ENCODE results near the gene SEMA3E. TPM values are rescaled to one million over a fixed set of nuclear protein-coding genes. Genes with fewer than 3 reads are reported as not detected.

Gene SEMA3E
- total and polyA plus RNA-seq, 10 of the 15 experiments (the other 5 are each of a cell fraction or from before 2014, with no cell fraction given), result 0.08 to 2.0 (median 0.82) TPM

GRCh38 chr7:83611776-83612175, 37.2 kb downstream of the SEMA3E start (continued):
- TF ChIP-seq CEBPB (IDR thresholded peaks at IDR 0.05; ENCODE audit: borderline replicate concordance in 1 of 2, low read depth in 2 of 2, low read length in 2 of 2), result no peak
- no peak for TF ChIP-seq PML (IDR thresholded peaks at IDR 0.05; ENCODE audit: low read length)
- no peak for TF ChIP-seq SMAD5 (IDR thresholded peaks at IDR 0.05; ENCODE audit: low read depth)
- TF ChIP-seq NFIC (IDR thresholded peaks at IDR 0.05; ENCODE audit: low read depth, low read length), result no peak
- no peak for TF ChIP-seq TCF12 (IDR thresholded peaks at IDR 0.05; ENCODE audit: low read depth, low read length)

- SMC1A ChIA-PET (ENCODE audit: uncharacterized antibody, unreplicated experiment), result interaction anchor here (1.3 kb wide), 1 partner anchor 8 kb away, joined by 4 read pairs; no protein-coding TSS in a partner anchor
- H3K9me3 ChIP-seq (replicated peaks; ENCODE audit: control insufficient read depth, insufficient read depth, low read length), result no peaks in the 10 kb centered on the region
- 23% methylated on average over 4 of the region's 4 CpGs for WGBS (ENCODE audit: insufficient coverage, insufficient replicate concordance, low lambda C conversion rate, missing lambda C conversion rate)
- in situ Hi-C loops (cut with MboI), result no loop called here
- H3K27me3 ChIP-seq (replicated peaks in 1 of 2; ENCODE audit: control insufficient read depth in 2 of 2, insufficient read depth in 2 of 2, low read length in 1 of 2), result no peaks in the 10 kb centered on the region
- H3K36me3 ChIP-seq (ENCODE audit: control insufficient read depth in 2 of 2, insufficient read depth in 2 of 2, low read length in 1 of 2), result no peaks in the 10 kb centered on the region
- POLR2A ChIA-PET, result no interaction called here
- intact Hi-C loops (cut with micrococcal nuclease; ENCODE audit: unreplicated experiment), result no loop called here
- ATAC-seq (no peak), FAIRE-seq (no peak), DNase-seq (ENCODE audit: low read depth, low spot score) (no peak)
- no TSS peak for BruUV-seq (replicated peaks)
- H3K9ac ChIP-seq (ENCODE audit: control insufficient read depth, insufficient read depth, low read length), result no peak overlapping the region
- H3K4me3 ChIP-seq, result no peak overlapping the region
- H3K79me2 ChIP-seq (ENCODE audit: control insufficient read depth, insufficient read depth, low read length), result no peaks in the 10 kb centered on the region
- H4K20me1 ChIP-seq (ENCODE audit: control insufficient read depth, insufficient read depth), result no peaks in the 10 kb centered on the region
- H3K27ac ChIP-seq (ENCODE audit: control insufficient read depth, insufficient read depth), result no peak overlapping the region
- no peaks in the 10 kb centered on the region for H3K4me1 ChIP-seq (ENCODE audit: control insufficient read depth, insufficient read depth, low read length)
- no peak overlapping the region for H3K4me2 ChIP-seq (ENCODE audit: control insufficient read depth, insufficient read depth)
- H2AFZ ChIP-seq (ENCODE audit: control insufficient read depth, low read depth, low read length), result no peak overlapping the region
- CTCF ChIA-PET, result no interaction called here
- RAD21 ChIA-PET (ENCODE audit: unreplicated experiment), result no interaction called here
- TF ChIP-seq MYB (IDR thresholded peaks at IDR 0.05; ENCODE audit: borderline replicate concordance, low read depth, low read length) (no peak), SRF (IDR thresholded peaks at IDR 0.05; ENCODE audit: low read depth in 2 of 2, low read length in 2 of 2) (no peak), TCF7 (IDR thresholded peaks at IDR 0.05; ENCODE audit: borderline replicate concordance) (no peak), MEF2A (IDR thresholded peaks at IDR 0.05; ENCODE audit: insufficient read depth, low read depth, low read length) (no peak), HDAC2 (IDR thresholded peaks at IDR 0.05) (no peak), TAF1 (IDR thresholded peaks at IDR 0.05; ENCODE audit: borderline replicate concordance, low read depth, low read length) (no peak), MTA2 (IDR thresholded peaks at IDR 0.05; ENCODE audit: low read depth) (no peak), CREB1 (IDR thresholded peaks at IDR 0.05; ENCODE audit: low read depth) (no peak), USF2 (IDR thresholded peaks at IDR 0.05; ENCODE audit: borderline replicate concordance, low read depth, low read length) (no peak), WRNIP1 (IDR thresholded peaks at IDR 0.05; ENCODE audit: borderline replicate concordance, low read depth, low read length) (no peak), KLF5 (IDR thresholded peaks at IDR 0.05; ENCODE audit: partially characterized antibody) (no peak), NFXL1 (IDR thresholded peaks at IDR 0.05; ENCODE audit: borderline replicate concordance) (no peak), RBBP5 (conservative IDR thresholded peaks at IDR 0.05) (no peak)
- TF ChIP-seq, protein P1, sequence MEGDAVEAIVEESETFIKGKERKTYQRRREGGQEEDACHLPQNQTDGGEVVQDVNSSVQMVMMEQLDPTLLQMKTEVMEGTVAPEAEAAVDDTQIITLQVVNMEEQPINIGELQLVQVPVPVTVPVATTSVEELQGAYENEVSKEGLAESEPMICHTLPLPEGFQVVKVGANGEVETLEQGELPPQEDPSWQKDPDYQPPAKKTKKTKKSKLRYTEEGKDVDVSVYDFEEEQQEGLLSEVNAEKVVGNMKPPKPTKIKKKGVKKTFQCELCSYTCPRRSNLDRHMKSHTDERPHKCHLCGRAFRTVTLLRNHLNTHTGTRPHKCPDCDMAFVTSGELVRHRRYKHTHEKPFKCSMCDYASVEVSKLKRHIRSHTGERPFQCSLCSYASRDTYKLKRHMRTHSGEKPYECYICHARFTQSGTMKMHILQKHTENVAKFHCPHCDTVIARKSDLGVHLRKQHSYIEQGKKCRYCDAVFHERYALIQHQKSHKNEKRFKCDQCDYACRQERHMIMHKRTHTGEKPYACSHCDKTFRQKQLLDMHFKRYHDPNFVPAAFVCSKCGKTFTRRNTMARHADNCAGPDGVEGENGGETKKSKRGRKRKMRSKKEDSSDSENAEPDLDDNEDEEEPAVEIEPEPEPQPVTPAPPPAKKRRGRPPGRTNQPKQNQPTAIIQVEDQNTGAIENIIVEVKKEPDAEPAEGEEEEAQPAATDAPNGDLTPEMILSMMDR (IDR thresholded peaks at IDR 0.05 in 2 of 3, conservative IDR thresholded peaks at IDR 0.05 in 1 of 3; ENCODE audit: control insufficient read depth in 2 of 3, extremely low read depth in 1 of 3, insufficient read depth in 1 of 3, low read depth in 3 of 3, low read length in 3 of 3), result no peak
Measured at GRCh38 chr7:83610649-83611304, 38.2 kb downstream of the SEMA3E start.

Data from GM12878 (cell line).